HG02642 (cell line): ENCODE measurements around the gene NAT14.
"Not testable (repeated sequence)": the region's sequence is repeated elsewhere in the genome, so short reads cannot be mapped to it uniquely, and the experiment has no call there.

Experiments
- ATAC-seq: cut with Tn5 transposase; IDR thresholded peaks from one replicate; pipeline ENCODE4 v1.9.1; 2021; ENCODE audit warnings: mild to moderate bottlenecking; ENCODE audit not compliant: unreplicated experiment, poor library complexity

The NAT14 gene

GRCh38 chr19:55529636-55530234 is 44.7 kb downstream of the NAT14 start:
- no peak for ATAC-seq

GRCh38 chr19:55530996-55531395 is 46.0 kb downstream of the NAT14 start:
- no peak for ATAC-seq

- ATAC-seq, result not testable (repeated sequence)
Observed at GRCh38 chr19:55534280-55534679, 49.3 kb downstream of the NAT14 start.

- no peak for ATAC-seq
Observed at GRCh38 chr19:55535173-55535964, 50.4 kb downstream of the NAT14 start.

- ATAC-seq, result no peak
Observed at GRCh38 chr19:55535965-55536350, 51.0 kb downstream of the NAT14 start.

GRCh38 chr19:55536366-55536765 is 51.4 kb downstream of the NAT14 start:
- no peak for ATAC-seq
